SK-N-SH treated with all-trans-retinoic acid at 6 μM for 48 hours (cell line): Measurements from ENCODE around the gene SERINC3.

Source experiments
- BACH2 ChIP-seq: fragments of 250-450 bp; sonication (Bioruptor Pico); IDR thresholded peaks from 2 replicates; pipeline ENCODE4 v1.9.0; 2021; ENCODE audit warnings: mild to moderate bottlenecking, borderline replicate concordance
- CREB5 ChIP-seq: fragments of 250-450 bp; sonication (Bioruptor Pico); IDR thresholded peaks from 2 replicates; pipeline ENCODE4 v1.5.1; 2020; ENCODE audit warnings: low read depth, mild to moderate bottlenecking, moderate library complexity
- CSRNP3 ChIP-seq: fragments of 250-450 bp; sonication (Bioruptor Pico); IDR thresholded peaks from 2 replicates; pipeline ENCODE4 v1.5.1; 2021; ENCODE audit warnings: mild to moderate bottlenecking, moderate library complexity
- ESRRG ChIP-seq: fragments of 250-450 bp; sonication (Bioruptor Pico); IDR thresholded peaks from 2 replicates; pipeline ENCODE4 v1.6.1; 2021; ENCODE audit warnings: mild to moderate bottlenecking
- PATZ1 ChIP-seq: fragments of 250-450 bp; sonication (Bioruptor Pico); IDR thresholded peaks from 2 replicates; pipeline ENCODE4 v1.8.0; 2020; ENCODE audit warnings: mild to moderate bottlenecking, moderate library complexity, borderline replicate concordance
- POU6F1 ChIP-seq: fragments of 250-450 bp; sonication (Bioruptor Pico); IDR thresholded peaks from 2 replicates; pipeline ENCODE4 v1.8.0; 2021; ENCODE audit warnings: low read depth, mild to moderate bottlenecking, moderate library complexity, borderline replicate concordance
- TCF4 ChIP-seq: fragments of 250-450 bp; sonication (Bioruptor Pico); IDR thresholded peaks from 2 replicates; pipeline ENCODE4 v1.8.0; 2021; ENCODE audit warnings: mild to moderate bottlenecking, moderate library complexity, borderline replicate concordance
- ZFP3 ChIP-seq: fragments of 250-450 bp; sonication (Bioruptor Pico); IDR thresholded peaks from 2 replicates; pipeline ENCODE4 v1.5.0; 2020; ENCODE audit warnings: mild to moderate bottlenecking, moderate library complexity
- ZNF8 ChIP-seq: fragments of 450-650 bp; formaldehyde crosslinking; IDR thresholded peaks from 2 replicates; pipeline ENCODE4 v1.5.0; 2020; ENCODE audit warnings: mild to moderate bottlenecking, moderate library complexity

GRCh38 chr20:44517454-44517853 lies 4.4 kb downstream of the SERINC3 start:
- TF ChIP-seq ESRRG (no peak), ZFP3 (CRISPR knock-in tag) (no peak), CREB5 (CRISPR knock-in tag) (no peak), ZNF8 (CRISPR knock-in tag) (no peak), BACH2 (CRISPR knock-in tag) (no peak), TCF4 (CRISPR knock-in tag) (no peak), CSRNP3 (no peak), POU6F1 (no peak), PATZ1 (no peak)
